IPS DF 6.9 (cell line): ENCODE data around the gene FXR1.
"Not testable (repeated sequence)": the region's sequence is repeated elsewhere in the genome, so short reads cannot be mapped to it uniquely, and the experiment has no call there.

Experiments
- DNase-seq: peaks from one replicate; pipeline ENCODE4 v3.0.0-alpha.2; 2013; ENCODE audit warnings: low read depth, low spot score
- H3K27ac ChIP-seq: one replicate; pipeline ENCODE4 v1.5.1; 2013; ENCODE audit warnings: low read length, control low read depth
- H3K27me3 ChIP-seq: 2 replicates; pipeline ENCODE4 v1.6.1; 2013; ENCODE audit warnings: mild to moderate bottlenecking, low read length; ENCODE audit not compliant: control insufficient read depth, insufficient read depth
- H3K36me3 ChIP-seq: 2 replicates; pipeline ENCODE4 v1.6.1; 2013; ENCODE audit warnings: low read length; ENCODE audit not compliant: control insufficient read depth, insufficient read depth
- H3K4me1 ChIP-seq: 2 replicates; pipeline ENCODE4 v1.6.1; 2013; ENCODE audit warnings: low read length; ENCODE audit not compliant: control insufficient read depth, insufficient read depth
- H3K4me3 ChIP-seq: 2 replicates; pipeline ENCODE4 v1.5.1; 2013; ENCODE audit warnings: mild to moderate bottlenecking, low read length
- H3K9me3 ChIP-seq: 2 replicates; pipeline ENCODE4 v1.6.1; 2013; ENCODE audit warnings: low read length, inconsistent platforms; ENCODE audit not compliant: control insufficient read depth, insufficient read depth
- WGBS: extraction: QIAGEN DNeasy Blood & Tissue Kit; methylation state at CpG from one replicate; pipeline ENCODE4 v1.1.7; 2013; ENCODE audit warnings: mixed read lengths, missing lambda C conversion rate; ENCODE audit not compliant: insufficient read length, insufficient coverage; 5-methylcytosine and 5-hydroxymethylcytosine counted together

FXR1 gene

DNA sequence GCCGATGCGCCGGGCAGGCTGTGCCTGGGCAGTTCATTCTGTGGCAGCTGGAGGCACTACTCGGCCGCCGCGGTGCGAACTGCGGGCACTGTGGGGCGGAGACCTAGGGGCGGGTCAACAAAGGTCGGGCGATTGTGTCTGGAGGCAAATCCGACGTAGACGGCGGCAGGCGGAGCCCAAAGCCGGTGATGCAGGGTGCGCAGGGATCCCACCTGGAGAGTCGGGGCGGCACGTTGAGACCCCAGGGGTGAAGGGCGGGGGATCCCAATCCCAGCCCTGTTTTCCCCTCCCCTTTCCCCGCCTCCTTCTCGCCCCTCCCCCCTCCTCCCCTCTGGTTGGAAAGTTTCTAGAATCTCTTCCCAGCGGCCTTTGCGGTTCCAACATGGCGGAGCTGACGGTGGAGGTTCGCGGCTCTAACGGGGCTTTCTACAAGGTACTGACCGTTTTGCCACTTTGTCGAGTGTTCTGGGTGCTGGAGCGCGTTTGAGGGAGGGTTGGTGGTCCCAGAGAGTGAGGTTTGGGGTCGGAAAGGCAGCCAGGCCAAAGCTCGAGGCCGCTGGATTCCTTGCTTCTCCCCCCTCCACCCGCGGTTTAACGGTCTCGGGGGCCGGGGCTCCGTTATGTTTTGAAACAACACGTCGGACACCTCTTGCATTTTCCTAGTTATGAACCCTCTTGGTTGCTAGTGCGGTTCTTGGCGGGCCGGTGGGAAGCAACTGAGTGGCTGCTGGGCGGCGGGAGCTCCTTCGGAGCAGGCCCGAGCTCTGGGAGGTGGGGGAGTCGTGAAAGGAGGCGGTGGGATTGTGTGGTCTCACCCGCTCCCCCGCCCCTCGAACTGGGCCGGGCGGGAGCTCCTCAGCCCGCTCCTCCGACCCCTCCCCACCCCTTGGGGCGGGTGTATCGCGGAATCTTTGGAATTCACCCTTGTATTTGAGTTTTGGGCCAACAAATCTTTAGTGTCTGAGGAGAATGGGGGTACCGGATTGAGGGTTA lies at the start of gene FXR1:
Gene FXR1 (plus strand): TSS at position 367 of the 993 bp plus-strand sequence. CDS start 16 bp downstream, at position 383.
- Histone ChIP-seq H3K9me3 (no peaks in the 10 kb centered on the region), H3K4me1 (no peaks in the 10 kb centered on the region), H3K27ac (no peak within 1 kb of the TSS), H3K27me3 (no peaks in the 10 kb centered on the region), H3K36me3 (no peaks in the 10 kb centered on the region), H3K4me3 (peak within 1 kb of the TSS; percentile 77)
- DNase-seq: peak; percentile 91
- WGBS: no CpG with 5 or more reads among the region's 68 CpGs

DNA sequence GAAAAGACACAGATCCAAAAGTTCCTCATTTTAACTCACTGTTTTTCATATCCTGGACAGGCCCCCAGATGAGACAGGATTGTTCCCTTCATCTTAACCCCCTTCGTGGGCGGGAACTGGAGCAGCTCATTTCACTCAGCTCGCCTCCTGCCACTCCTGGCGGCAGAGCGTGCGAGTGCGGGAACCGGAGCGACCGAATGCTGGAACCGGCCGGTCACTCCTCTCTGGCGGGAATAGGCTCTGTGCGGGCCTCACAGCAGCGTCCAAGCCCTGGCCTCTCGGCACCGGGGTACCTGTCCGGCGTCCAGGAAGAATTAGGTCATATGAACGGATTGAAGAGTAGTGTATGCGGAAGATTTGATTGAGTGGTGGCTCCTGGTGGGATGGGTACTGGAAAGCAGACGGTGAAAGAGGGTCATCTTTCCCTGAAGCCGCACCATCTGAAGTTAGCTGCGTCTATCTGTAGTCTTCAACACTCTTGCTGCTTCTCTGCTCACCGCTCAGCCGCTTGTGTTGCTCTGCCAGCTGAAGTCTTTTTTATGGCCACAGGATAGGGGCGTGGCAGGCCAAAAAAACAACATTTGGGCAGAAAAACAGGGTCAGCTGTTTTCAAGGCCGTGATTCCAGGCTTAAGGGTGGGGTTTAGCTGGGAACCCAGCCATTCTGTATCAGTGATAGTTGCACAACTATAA lies 42.3 kb upstream of the FXR1 start:
- no peaks in the 10 kb centered on the region for H3K27me3 ChIP-seq
- no CpG with 5 or more reads among the region's 28 CpGs for WGBS
- H3K9me3 ChIP-seq: no peaks in the 10 kb centered on the region
- DNase-seq: no peak
- H3K4me1 ChIP-seq: no peaks in the 10 kb centered on the region
- no peak overlapping the region for H3K27ac ChIP-seq
- no peaks in the 10 kb centered on the region for H3K36me3 ChIP-seq
- H3K4me3 ChIP-seq: no peak overlapping the region

DNA sequence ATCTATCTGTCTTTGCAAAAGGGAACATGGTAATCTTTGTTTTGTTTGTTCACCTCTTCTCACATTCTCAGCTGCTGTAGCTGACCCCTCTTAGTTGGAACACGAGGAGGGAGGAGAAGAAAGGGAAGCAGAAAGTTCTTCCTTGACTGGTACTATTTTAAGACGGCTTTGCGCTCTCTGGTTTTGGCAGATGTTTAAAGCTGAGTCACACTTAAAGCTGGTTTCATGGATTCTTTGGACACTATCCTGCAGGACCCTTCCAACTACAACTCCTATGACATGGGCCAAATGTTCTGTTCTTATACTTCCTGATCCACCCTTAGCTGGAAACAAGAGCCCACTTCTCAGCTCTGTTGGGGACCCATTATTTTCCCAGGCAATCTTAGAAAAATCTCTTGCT lies 40.6 kb upstream of the FXR1 start:
- Histone ChIP-seq H3K4me3 (no peak overlapping the region), H3K27me3 (no peaks in the 10 kb centered on the region), H3K27ac (no peak overlapping the region), H3K36me3 (no peaks in the 10 kb centered on the region), H3K9me3 (no peaks in the 10 kb centered on the region), H3K4me1 (no peaks in the 10 kb centered on the region)
- no peak for DNase-seq
- WGBS: no CpG with 5 or more reads among the region's 3 CpGs

DNA sequence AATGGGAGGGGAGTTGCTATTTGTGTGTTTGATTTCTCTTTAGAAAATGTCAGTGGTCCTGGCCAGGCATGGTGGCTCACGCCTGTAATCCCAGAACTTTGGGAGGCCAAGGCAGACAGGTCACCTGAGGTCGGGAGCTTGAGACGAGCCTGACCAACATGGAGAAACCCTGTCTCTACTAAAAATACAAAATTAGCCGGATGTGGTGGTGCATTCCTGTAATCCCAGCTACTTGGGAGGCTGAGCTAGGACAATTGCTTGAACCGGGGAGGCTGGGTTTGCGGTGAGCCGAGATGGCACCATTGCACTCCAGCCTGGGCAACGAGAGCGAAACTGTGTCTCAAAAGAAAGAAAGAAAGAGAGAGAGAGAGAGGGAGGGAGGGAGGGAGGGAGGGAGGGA lies 40.0 kb upstream of the FXR1 start:
- H3K27me3 ChIP-seq, H3K4me3 ChIP-seq, H3K4me1 ChIP-seq, H3K27ac ChIP-seq, H3K36me3 ChIP-seq, DNase-seq, H3K9me3 ChIP-seq: not testable (repeated sequence)
- no CpG with 5 or more reads among the region's 9 CpGs for WGBS

DNA sequence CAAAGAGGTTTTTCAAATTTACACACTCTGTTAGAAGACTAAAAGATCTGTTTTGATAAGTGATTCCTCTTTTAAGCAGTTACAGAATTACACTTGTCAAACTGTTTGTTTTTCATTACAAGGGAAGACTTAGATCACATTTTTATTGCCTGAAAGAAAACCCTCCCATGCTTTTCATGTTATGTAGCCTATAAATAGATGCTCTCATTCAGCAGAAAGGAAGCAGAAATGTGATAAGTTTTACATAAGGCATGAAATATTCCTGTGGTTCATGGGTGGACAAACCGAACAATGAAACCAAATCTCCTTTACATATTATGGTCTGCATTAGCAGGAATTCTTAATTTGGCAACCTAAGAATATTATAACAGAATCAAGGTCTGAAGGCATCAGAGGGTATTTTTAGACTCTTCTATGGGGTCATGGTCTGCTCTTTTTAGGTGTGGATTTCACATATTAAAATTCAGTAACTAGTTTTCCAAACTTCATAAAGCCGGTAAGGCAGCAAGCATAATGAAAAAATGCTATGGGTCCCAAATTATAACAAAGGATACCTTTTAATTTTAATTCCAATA lies 37.3 kb upstream of the FXR1 start:
- Histone ChIP-seq H3K4me1 (no peaks in the 10 kb centered on the region), H3K27me3 (no peaks in the 10 kb centered on the region), H3K27ac (no peak overlapping the region), H3K4me3 (no peak overlapping the region), H3K36me3 (no peaks in the 10 kb centered on the region), H3K9me3 (no peaks in the 10 kb centered on the region)
- WGBS: no CpG with 5 or more reads among the region's 2 CpGs
- no peak for DNase-seq

DNA sequence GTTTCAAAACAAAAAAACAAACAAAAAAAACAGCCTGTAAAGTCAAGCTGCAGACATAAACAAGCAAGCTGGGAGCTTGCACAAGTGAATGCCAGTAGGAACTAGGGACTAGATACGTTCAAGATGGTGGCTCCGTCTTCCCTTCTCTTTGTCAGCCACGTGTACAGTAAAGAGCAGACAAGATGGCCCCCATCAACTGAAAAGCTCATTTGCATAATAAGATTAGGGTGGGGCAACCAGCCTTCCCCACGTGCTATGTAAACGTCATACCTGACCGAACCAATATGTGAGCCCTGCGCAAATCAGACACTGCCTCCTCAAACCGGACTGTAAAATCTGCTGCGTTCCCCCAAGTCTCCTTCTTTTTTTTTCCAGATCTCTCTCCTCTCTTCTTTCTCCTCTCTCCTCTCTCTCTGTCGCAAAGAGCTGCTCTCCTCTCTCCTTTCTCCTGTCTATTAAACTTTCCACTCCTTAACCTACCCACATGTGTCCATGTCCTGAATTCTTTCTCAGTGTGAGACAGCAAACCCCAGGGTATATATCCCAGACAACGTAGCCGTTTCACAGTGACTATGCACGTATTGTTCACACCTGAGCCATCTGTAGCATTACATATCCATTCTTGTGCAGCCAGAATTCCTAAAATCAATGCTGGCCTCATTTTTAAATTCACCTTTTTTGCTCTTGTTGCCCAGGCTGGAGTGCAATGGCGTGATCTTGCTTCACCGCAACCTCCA lies 31.2 kb upstream of the FXR1 start:
- no peaks in the 10 kb centered on the region for H3K36me3 ChIP-seq
- no peak for DNase-seq
- H3K4me1 ChIP-seq: no peaks in the 10 kb centered on the region
- H3K4me3 ChIP-seq: no peak overlapping the region
- WGBS: no CpG with 5 or more reads among the region's 15 CpGs
- no peak overlapping the region for H3K27ac ChIP-seq
- no peaks in the 10 kb centered on the region for H3K27me3 ChIP-seq
- no peaks in the 10 kb centered on the region for H3K9me3 ChIP-seq

DNA sequence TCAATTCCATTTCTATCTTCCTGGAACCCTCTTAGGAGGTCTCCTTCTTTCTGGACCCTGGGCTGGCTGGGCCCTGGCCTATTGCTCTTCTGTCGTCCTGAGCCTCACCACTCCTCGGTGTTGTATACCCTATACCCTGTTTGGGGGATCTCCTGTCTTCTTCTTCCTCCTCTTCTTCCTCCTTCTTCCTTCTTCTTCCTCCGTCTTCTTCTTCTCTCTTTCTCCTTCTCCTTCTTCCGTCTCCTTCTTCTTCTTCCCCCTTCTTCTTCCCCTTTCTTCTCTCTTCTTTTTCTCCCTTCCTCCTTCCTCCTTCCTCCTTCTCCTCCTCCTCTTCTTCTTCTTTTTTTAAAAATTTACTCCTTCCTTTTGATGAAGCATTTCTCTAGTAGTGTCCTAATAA lies 30.4 kb upstream of the FXR1 start:
- Histone ChIP-seq H3K36me3 (no peaks in the 10 kb centered on the region), H3K27ac (no peak overlapping the region), H3K4me1 (no peaks in the 10 kb centered on the region), H3K27me3 (no peaks in the 10 kb centered on the region), H3K9me3 (no peaks in the 10 kb centered on the region), H3K4me3 (no peak overlapping the region)
- WGBS: no CpG with 5 or more reads among the region's 4 CpGs
- DNase-seq: no peak

DNA sequence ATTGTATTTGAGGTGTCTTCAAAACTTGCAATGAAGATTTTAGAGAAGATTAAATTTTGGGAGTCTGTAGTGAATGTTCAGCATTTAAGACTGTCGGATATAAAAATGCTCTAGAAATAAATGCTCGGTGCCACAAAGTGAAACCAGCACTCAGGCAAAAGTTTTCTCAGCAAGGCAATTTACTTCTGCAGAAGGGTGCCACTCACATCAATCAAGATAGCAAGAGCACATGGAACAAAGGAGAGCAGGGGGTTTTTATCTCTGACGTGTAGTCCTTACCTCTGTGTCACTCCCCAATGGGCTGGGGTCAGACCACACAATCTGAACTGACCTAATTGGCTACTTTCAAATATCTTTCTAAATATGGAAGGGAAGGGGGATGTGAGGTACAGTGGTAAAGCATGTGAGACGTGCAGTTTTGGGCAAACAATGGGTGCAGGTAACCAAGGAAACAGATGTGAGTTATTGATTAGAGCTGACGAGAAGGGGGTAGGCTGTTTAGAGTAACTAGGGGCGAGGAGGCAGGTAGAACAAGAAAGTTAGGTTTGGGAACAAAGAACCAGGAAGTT lies 23.4 kb upstream of the FXR1 start:
- WGBS: 100% methylated on average over 1 of the region's 6 CpGs
- H3K4me1 ChIP-seq: no peaks in the 10 kb centered on the region
- no peak overlapping the region for H3K4me3 ChIP-seq
- H3K9me3 ChIP-seq: no peaks in the 10 kb centered on the region
- H3K36me3 ChIP-seq: no peaks in the 10 kb centered on the region
- DNase-seq: no peak
- no peaks in the 10 kb centered on the region for H3K27me3 ChIP-seq
- H3K27ac ChIP-seq: no peak overlapping the region

DNA sequence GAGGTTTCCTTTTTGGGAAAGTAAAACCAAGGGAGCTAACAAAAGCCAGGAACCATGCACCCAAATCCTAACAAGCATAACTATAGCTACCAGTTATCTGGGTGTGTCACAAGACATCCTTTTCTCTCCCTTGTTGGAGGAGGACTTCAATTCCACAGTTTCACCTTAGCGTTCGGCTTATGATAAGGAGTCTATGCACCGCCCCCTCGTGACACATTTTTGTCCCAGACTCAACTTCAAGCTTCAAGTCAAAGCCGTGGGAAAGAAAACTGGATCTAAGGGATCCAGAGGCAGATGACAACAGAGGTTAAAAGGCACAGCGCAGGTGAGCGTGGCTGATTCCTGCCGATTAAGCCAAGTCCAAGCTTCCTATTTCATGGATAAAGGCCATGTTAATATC lies 13.9 kb upstream of the FXR1 start:
- no peak for DNase-seq
- H3K27ac ChIP-seq: no peak overlapping the region
- WGBS: no CpG with 5 or more reads among the region's 8 CpGs
- no peaks in the 10 kb centered on the region for H3K9me3 ChIP-seq
- no peaks in the 10 kb centered on the region for H3K4me1 ChIP-seq
- no peak overlapping the region for H3K4me3 ChIP-seq
- H3K27me3 ChIP-seq: no peaks in the 10 kb centered on the region
- H3K36me3 ChIP-seq: no peaks in the 10 kb centered on the region
